Motor neuron (in vitro differentiated cells): Measurements from ENCODE around the gene WBP2NL. TPM values are rescaled to one million over a fixed set of nuclear protein-coding genes. Genes with fewer than 3 reads are reported as not detected.

Experiments
- ATAC-seq, 8 experiments: fragments of 200-7000 bp; cut with Tn5 transposase; replicated peaks in 6 of 8; 2 replicates each; pipeline ENCODE4 v1.8.0; 2021; ENCODE audit warnings: mild to moderate bottlenecking in 8 of 8, moderate library complexity in 8 of 8
- H3K27ac ChIP-seq, 2 donors: fragments of 250-450 bp; sonication (Bioruptor Pico); 2 replicates each; pipeline ENCODE4 v1.9.0; 2021; ENCODE audit warnings: antibody characterized with exemption in 2 of 2, mild to moderate bottlenecking in 2 of 2, moderate library complexity in 1 of 2
- H3K4me1 ChIP-seq, 2 donors: fragments of 250-450 bp; sonication (Bioruptor Pico); replicated peaks in 1 of 2; 2 replicates each; pipeline ENCODE4 v1.6.1; 2021; ENCODE audit warnings: antibody characterized with exemption in 2 of 2, mild to moderate bottlenecking in 2 of 2, moderate library complexity in 1 of 2
- H3K4me3 ChIP-seq, 5 donors: fragments of 250-450 bp; sonication (Bioruptor Pico); 2 replicates each; pipeline ENCODE4 v1.9.0; 2021; ENCODE audit warnings: antibody characterized with exemption in 5 of 5, mild to moderate bottlenecking in 5 of 5, moderate library complexity in 4 of 5
- WGBS, 10 experiments: fragments of 450-650 bp; shearing (Covaris generic); methylation state at CpG; one replicate each; pipeline ENCODE4 v1.0.0; 2022; 5-methylcytosine and 5-hydroxymethylcytosine counted together
- in situ Hi-C, 9 experiments: fragments of 400-800 bp; cut with MboI; loops; one replicate each; pipeline ENCODE4 v1.15.0; 2021; ENCODE audit warnings: low sequenced_read_pairs in 9 of 9, low pct_unique_long_range_greater_than_20kb in 2 of 9; ENCODE audit not compliant: unreplicated experiment in 9 of 9
- total RNA-seq, 8 experiments: library from RNA; unstranded; fragments of 300-600 nt; gene quantifications; 2 replicates each; pipeline versions ENCODE4 v1.2.3 to v1.2.4, GENCODE V29; 2022

WBP2NL gene
- total RNA-seq, 8 experiments from 2014 or later, result 0.05 to 1.0 (median 0.42) TPM; not detected in 1

DNA sequence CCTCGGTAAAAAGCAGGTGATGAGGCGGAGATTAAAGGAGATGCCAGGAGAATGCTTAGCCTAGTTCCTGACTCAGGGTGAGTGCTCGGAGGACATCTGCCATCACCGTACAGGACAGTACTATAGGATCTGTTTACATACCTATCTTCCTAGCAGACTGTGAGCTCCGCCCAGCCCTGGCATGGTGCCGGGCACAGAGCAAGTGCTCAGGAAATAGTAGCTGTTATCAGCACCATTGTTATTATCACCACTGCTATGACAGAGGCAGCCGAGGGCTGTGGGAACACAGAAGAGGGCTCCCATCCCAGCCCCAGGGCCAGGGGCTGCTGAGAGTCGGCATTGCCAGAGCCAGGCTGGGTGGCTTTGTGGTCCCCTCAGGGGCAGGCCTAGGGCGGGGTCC lies 30.0 kb upstream of the WBP2NL start:
- Histone ChIP-seq H3K27ac (no peak overlapping the region), H3K4me1 (peaks cover 3 to 9% of the 10 kb centered on the region in 2 donors), H3K4me3 (no peak overlapping the region)
- WGBS, 10 experiments, result 17 to 83% (median 62%) methylated on average over 1 to 5 of the region's 9 CpGs; no CpG with 5 or more reads in 3 of the 10 experiments
- in situ Hi-C loops, result loop anchor here in 1 of 9 experiments (25.0 kb wide), 1 partner anchor 494 kb away; no protein-coding TSS in a partner anchor
- peak in 4 of 8 experiments; percentile 5 to 11 (median 6) for ATAC-seq

DNA sequence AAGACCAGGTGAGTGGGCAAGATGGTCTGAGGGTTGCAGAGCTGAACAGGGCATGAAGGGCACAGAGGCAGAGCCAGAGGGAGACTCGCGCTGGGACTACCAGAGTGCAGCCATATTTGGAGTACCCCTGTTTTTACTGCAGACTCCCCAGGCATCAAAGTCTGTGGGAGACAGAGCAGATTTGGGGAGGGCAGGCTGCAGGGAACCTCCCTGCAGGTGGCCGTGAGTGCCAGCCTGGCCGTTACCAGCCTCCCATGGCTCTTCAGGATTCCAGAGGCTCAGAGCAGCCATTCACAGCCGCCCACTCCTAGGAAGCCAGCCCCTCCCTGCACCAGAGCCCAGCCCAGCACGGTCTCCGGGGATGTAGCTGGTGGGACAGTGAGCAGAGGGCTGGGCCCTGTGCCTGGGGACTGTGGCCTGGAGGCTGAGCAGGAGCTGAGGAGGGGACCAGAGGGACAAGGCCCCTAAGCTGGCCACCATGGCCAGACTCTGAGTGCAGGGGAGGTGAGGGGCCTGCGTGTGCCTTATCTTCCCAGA lies 29.4 kb upstream of the WBP2NL start, which contains the start of gene SEPTIN3:
TSS of gene SEPTIN3 (plus strand) at position 334 of the 537 bp plus-strand sequence. CDS start 2,050 bp downstream, outside the sequence.
- 25 to 100% (median 83%) methylated on average over 1 to 3 of the region's 8 CpGs; no CpG with 5 or more reads in 6 of the 10 experiments for WGBS, 10 experiments
- in situ Hi-C loops, result loop anchor here in 1 of 9 experiments (25.0 kb wide), 1 partner anchor 493 kb away; no protein-coding TSS in a partner anchor
- Histone ChIP-seq H3K4me3 (no peak within 1 kb of the TSS), H3K27ac (no peak within 1 kb of the TSS), H3K4me1 (peaks cover 3 to 5% of the 10 kb centered on the region in 2 donors)
- ATAC-seq, result peak in 7 of 8 experiments; percentile 31 to 74 (median 61)

DNA sequence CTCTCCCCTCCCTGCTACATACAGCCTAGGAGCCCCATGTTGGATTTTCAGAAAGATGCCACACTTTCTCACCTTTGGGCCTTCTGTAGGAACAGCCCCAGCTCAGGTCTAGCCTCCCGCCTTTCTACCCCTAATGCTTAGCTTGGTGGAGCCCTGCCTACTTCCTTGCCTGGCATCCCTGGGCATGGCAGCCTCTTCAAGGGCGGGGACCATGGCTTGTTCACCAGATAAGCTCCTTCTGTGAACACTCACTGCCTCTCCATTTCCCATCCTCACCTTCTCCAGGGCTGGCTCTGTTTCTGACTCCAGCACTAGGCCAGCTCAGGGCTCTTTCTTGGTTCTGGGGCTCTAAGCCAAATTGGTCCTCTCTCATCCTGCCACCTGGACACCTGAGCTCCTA lies 28.0 kb upstream of the WBP2NL start:
- WGBS, 10 experiments, result 0 to 100% (median 63%) methylated on average over 1 to 2 of the region's 2 CpGs; no CpG with 5 or more reads in 6 of the 10 experiments
- Histone ChIP-seq H3K4me3 (no peak overlapping the region), H3K27ac (no peak overlapping the region), H3K4me1 (peaks cover 3 to 5% of the 10 kb centered on the region in 2 donors)
- in situ Hi-C loops, result loop anchor here in 1 of 9 experiments (10.0 to 25.0 kb wide), 2 partner anchors 104 to 492 kb away; partner anchors contain the start of genes NAGA, PHETA2 and SMDT1
- ATAC-seq, result no peak

DNA sequence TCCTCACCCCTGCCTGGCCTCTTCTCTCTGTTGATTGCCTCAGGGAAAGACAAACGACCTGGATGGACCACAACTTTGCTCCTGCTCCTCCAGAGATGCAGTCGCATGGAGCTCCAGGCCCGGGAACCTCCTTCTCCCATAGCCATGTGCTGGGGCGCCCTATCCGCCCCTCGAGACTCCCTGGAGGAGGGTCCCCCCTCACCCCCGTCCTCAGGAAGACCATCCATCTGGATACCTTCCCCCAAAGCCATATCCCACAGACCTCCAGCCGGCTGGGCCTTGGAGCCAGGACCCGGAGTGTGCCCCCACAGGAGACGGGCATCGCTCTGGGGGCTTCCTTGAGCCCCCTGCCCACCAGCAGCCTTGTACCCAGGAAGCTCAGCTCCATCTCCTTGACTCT lies 27.2 kb upstream of the WBP2NL start:
- in situ Hi-C loops, result loop anchor here in 1 of 9 experiments (10.0 to 25.0 kb wide), 2 partner anchors 103 to 491 kb away; partner anchors contain the start of genes NAGA, PHETA2 and SMDT1
- no peak for ATAC-seq
- WGBS, 10 experiments, result no CpG with 5 or more reads among the region's 11 CpGs

GRCh38 chr22:41974691-41975290 lies 23.8 kb upstream of the WBP2NL start:
- WGBS, 10 experiments, result 16 to 89% (median 67%) methylated on average over 2 to 10 of the region's 10 CpGs; no CpG with 5 or more reads in 2 of the 10 experiments
- in situ Hi-C loops, result loop anchor here in 2 of 9 experiments (10.0 to 25.0 kb wide), 2 partner anchors 100 to 488 kb away; partner anchors contain the start of genes NAGA (in 1 of the 2), PHETA2 (in 1 of the 2) and SMDT1 (in 1 of the 2)
- Histone ChIP-seq H3K4me3 (no peak overlapping the region), H3K4me1 (peaks cover 14 to 16% of the 10 kb centered on the region in 2 donors), H3K27ac (no peak overlapping the region)
- ATAC-seq, result no peak

More for the DNA sequence above, 27.2 kb upstream of the WBP2NL start:
- Histone ChIP-seq H3K4me1 (peaks cover 7 to 8% of the 10 kb centered on the region in 2 donors), H3K4me3 (no peak overlapping the region), H3K27ac (no peak overlapping the region)

GRCh38 chr22:41975299-41976069 lies 23.1 kb upstream of the WBP2NL start:
- in situ Hi-C loops, result loop anchor here in 2 of 9 experiments (10.0 to 25.0 kb wide), 2 partner anchors 99 to 487 kb away; partner anchors contain the start of genes NAGA (in 1 of the 2), PHETA2 (in 1 of the 2) and SMDT1 (in 1 of the 2)
- 0 to 77% (median 63%) methylated on average over 1 to 8 of the region's 12 CpGs; no CpG with 5 or more reads in 3 of the 10 experiments for WGBS, 10 experiments
- Histone ChIP-seq H3K27ac (no peak overlapping the region), H3K4me1 (peaks cover 14 to 16% of the 10 kb centered on the region in 2 donors), H3K4me3 (peak overlapping the region in 2 of 5 donors; percentile 57 to 88)
- ATAC-seq, result no peak

GRCh38 chr22:41976070-41976901 lies 22.3 kb upstream of the WBP2NL start:
- Histone ChIP-seq H3K4me1 (peaks cover 14 to 16% of the 10 kb centered on the region in 2 donors), H3K27ac (peak overlapping the region; percentile 74), H3K4me3 (peak overlapping the region; percentile 49 to 88 (median 58))
- in situ Hi-C loops, result loop anchor here in 2 of 9 experiments (10.0 to 25.0 kb wide), 2 partner anchors 99 to 486 kb away; partner anchors contain the start of genes NAGA (in 1 of the 2), PHETA2 (in 1 of the 2) and SMDT1 (in 1 of the 2)
- peak; percentile 39 to 85 (median 76) for ATAC-seq
- 0% methylated on average over 1 of the region's 72 CpGs; no CpG with 5 or more reads in 8 of the 10 experiments for WGBS, 10 experiments

DNA sequence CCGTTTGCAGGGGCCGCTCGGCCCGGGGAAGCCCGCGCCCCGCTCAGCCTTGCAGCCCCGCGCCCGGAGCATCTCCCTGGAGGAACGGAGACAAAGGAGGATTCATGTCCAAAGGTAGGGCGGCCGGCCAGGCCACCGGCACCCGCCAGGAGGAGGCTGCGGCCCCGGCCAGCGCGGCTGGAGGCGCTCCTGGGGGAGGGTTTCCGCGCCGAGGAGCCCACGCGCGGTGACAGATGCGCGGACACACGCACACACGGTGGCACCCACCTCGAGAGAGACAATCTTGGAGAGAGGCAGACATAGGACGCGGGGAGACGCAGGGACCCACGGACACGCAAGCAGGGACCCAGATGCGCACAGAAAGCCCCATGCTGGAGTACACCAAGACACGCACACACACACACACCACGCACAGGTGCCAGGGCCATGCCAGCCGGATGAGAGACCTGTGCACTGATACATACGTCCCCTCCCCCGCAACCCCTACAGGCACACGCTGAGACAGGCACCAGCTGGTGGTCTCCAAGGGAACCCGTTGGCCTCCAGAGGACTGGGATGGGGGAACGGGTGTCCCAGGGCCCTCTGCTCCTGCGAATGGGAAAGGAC lies 21.5 kb upstream of the WBP2NL start:
- Histone ChIP-seq H3K27ac (peak overlapping the region; percentile 74), H3K4me3 (peak overlapping the region; percentile 49 to 88 (median 58)), H3K4me1 (peaks cover 14 to 16% of the 10 kb centered on the region in 2 donors)
- peak; percentile 6 to 69 (median 52) for ATAC-seq
- 0 to 10% methylated on average over 2 of the region's 46 CpGs; no CpG with 5 or more reads in 8 of the 10 experiments for WGBS, 10 experiments
- in situ Hi-C loops, result loop anchor here in 2 of 9 experiments (10.0 to 25.0 kb wide), 2 partner anchors 98 to 485 kb away; partner anchors contain the start of genes NAGA (in 1 of the 2), PHETA2 (in 1 of the 2) and SMDT1 (in 1 of the 2)

- no peak for ATAC-seq
- WGBS, 10 experiments, result no CpG with 5 or more reads among the region's 1 CpG
- Histone ChIP-seq H3K27ac (no peak overlapping the region), H3K4me3 (peak overlapping the region in 2 of 5 donors; percentile 70 to 88), H3K4me1 (peaks cover 14 to 16% of the 10 kb centered on the region in 2 donors)
- in situ Hi-C loops, result loop anchor here in 2 of 9 experiments (10.0 to 25.0 kb wide), 2 partner anchors 96 to 484 kb away; partner anchors contain the start of genes NAGA (in 1 of the 2), PHETA2 (in 1 of the 2) and SMDT1 (in 1 of the 2)
Measured at GRCh38 chr22:41978732-41979131, 19.9 kb upstream of the WBP2NL start.

- H3K27ac ChIP-seq, result no peak overlapping the region
- in situ Hi-C loops, result loop anchor here in 2 of 9 experiments (10.0 to 25.0 kb wide), 2 partner anchors 95 to 483 kb away; partner anchors contain the start of genes NAGA (in 1 of the 2), PHETA2 (in 1 of the 2) and SMDT1 (in 1 of the 2)
- ATAC-seq, result no peak
- no peak overlapping the region for H3K4me3 ChIP-seq
- H3K4me1 ChIP-seq, result peaks cover 14 to 16% of the 10 kb centered on the region in 2 donors
- 12 to 100% (median 60%) methylated on average over 1 to 4 of the region's 9 CpGs; no CpG with 5 or more reads in 4 of the 10 experiments for WGBS, 10 experiments
Measured at GRCh38 chr22:41979423-41980250, 19.0 kb upstream of the WBP2NL start.
